Trophoblast cell (in vitro differentiated cells and primary cell): ENCODE measurements around the gene PLXNA2.

Source experiments
- DNase-seq, 2 donors: peaks; one replicate each; pipeline ENCODE4 v3.0.0-alpha.2; 2016
- H2AFZ ChIP-seq: 2 replicates; pipeline ENCODE4 v1.6.1; 2013; ENCODE audit warnings: low read length, moderate library complexity, mild to moderate bottlenecking; ENCODE audit not compliant: insufficient read depth, poor library complexity
- H2AK5ac ChIP-seq: 2 replicates; pipeline ENCODE4 v1.6.1; 2013; ENCODE audit warnings: mild to moderate bottlenecking, low read length
- H2BK120ac ChIP-seq: 2 replicates; pipeline ENCODE4 v1.6.1; 2013; ENCODE audit warnings: low read length, mild to moderate bottlenecking, moderate library complexity; ENCODE audit not compliant: insufficient read depth, poor library complexity
- H2BK12ac ChIP-seq: 2 replicates; pipeline ENCODE4 v1.6.1; 2013; ENCODE audit warnings: mild to moderate bottlenecking, low read length, moderate library complexity
- H2BK5ac ChIP-seq: 2 replicates; pipeline ENCODE4 v1.6.1; 2013; ENCODE audit warnings: low read length, low read depth, moderate library complexity, mild to moderate bottlenecking; ENCODE audit not compliant: poor library complexity
- H3K14ac ChIP-seq: 2 replicates; pipeline ENCODE4 v1.6.1; 2013; ENCODE audit warnings: mild to moderate bottlenecking, low read length
- H3K18ac ChIP-seq: 2 replicates; pipeline ENCODE4 v1.6.1; 2013; ENCODE audit warnings: mild to moderate bottlenecking, low read length
- H3K23ac ChIP-seq: 2 replicates; pipeline ENCODE4 v1.6.1; 2013; ENCODE audit warnings: low read length
- H3K27ac ChIP-seq: 2 replicates; pipeline ENCODE4 v1.5.1; 2013; ENCODE audit warnings: low read depth, mild to moderate bottlenecking, inconsistent platforms, low read length, moderate library complexity
- H3K27me3 ChIP-seq: 2 replicates; pipeline ENCODE4 v1.6.1; 2013; ENCODE audit warnings: inconsistent platforms, mild to moderate bottlenecking, low read length, moderate library complexity; ENCODE audit not compliant: insufficient read depth
- H3K36me3 ChIP-seq, 2 experiments: 1 replicate in 1 of 2; 2 replicates in 1 of 2; pipeline ENCODE4 v1.6.1; 2013; ENCODE audit warnings: low read length in 2 of 2, mild to moderate bottlenecking in 2 of 2, moderate library complexity in 1 of 2; ENCODE audit not compliant: insufficient read depth in 2 of 2, control insufficient read depth in 1 of 2
- H3K4ac ChIP-seq: 2 replicates; pipeline ENCODE4 v1.6.1; 2013; ENCODE audit warnings: low read depth, mild to moderate bottlenecking, low read length, moderate library complexity
- H3K4me1 ChIP-seq, 2 experiments: 1 replicate in 1 of 2; 2 replicates in 1 of 2; pipeline ENCODE4 v1.6.1; 2013; ENCODE audit warnings: low read length in 2 of 2, mild to moderate bottlenecking in 2 of 2, moderate library complexity in 1 of 2; ENCODE audit not compliant: insufficient read depth in 2 of 2, control insufficient read depth in 1 of 2
- H3K4me2 ChIP-seq: 2 replicates; pipeline ENCODE4 v1.6.1; 2013; ENCODE audit warnings: inconsistent platforms, mild to moderate bottlenecking, low read length, moderate library complexity
- H3K4me3 ChIP-seq: 2 replicates; pipeline ENCODE4 v1.5.1; 2013; ENCODE audit warnings: mild to moderate bottlenecking, low read depth, low read length, inconsistent platforms
- H3K79me1 ChIP-seq: one replicate; pipeline ENCODE4 v1.6.1; 2013; ENCODE audit warnings: low read length
- H3K79me2 ChIP-seq: 2 replicates; pipeline ENCODE4 v1.6.1; 2013; ENCODE audit warnings: low read length, mild to moderate bottlenecking; ENCODE audit not compliant: control insufficient read depth, insufficient read depth, poor library complexity
- H3K9ac ChIP-seq: 2 replicates; pipeline ENCODE4 v1.6.1; 2013; ENCODE audit warnings: mild to moderate bottlenecking, low read length
- H3K9me3 ChIP-seq: 2 replicates; pipeline ENCODE4 v1.6.1; 2013; ENCODE audit warnings: low read depth, mild to moderate bottlenecking, control low read depth, inconsistent platforms, low read length; ENCODE audit not compliant: insufficient read depth
- H4K12ac ChIP-seq: 2 replicates; pipeline ENCODE4 v1.6.1; 2013; ENCODE audit warnings: low read depth, mild to moderate bottlenecking, low read length, moderate library complexity
- H4K8ac ChIP-seq: 2 replicates; pipeline ENCODE4 v1.6.1; 2013; ENCODE audit warnings: low read depth, mild to moderate bottlenecking, low read length, moderate library complexity
- H4K91ac ChIP-seq: one replicate; pipeline ENCODE4 v1.6.1; 2013; ENCODE audit warnings: low read depth, mild to moderate bottlenecking, low read length, moderate library complexity
- WGBS: extraction: QIAGEN DNeasy Blood & Tissue Kit; methylation state at CpG from one replicate; pipeline ENCODE4 v1.1.7; 2013; ENCODE audit warnings: missing lambda C conversion rate; ENCODE audit not compliant: insufficient read length, insufficient coverage; ENCODE audit errors: extremely low coverage; 5-methylcytosine and 5-hydroxymethylcytosine counted together

Gene PLXNA2

DNA sequence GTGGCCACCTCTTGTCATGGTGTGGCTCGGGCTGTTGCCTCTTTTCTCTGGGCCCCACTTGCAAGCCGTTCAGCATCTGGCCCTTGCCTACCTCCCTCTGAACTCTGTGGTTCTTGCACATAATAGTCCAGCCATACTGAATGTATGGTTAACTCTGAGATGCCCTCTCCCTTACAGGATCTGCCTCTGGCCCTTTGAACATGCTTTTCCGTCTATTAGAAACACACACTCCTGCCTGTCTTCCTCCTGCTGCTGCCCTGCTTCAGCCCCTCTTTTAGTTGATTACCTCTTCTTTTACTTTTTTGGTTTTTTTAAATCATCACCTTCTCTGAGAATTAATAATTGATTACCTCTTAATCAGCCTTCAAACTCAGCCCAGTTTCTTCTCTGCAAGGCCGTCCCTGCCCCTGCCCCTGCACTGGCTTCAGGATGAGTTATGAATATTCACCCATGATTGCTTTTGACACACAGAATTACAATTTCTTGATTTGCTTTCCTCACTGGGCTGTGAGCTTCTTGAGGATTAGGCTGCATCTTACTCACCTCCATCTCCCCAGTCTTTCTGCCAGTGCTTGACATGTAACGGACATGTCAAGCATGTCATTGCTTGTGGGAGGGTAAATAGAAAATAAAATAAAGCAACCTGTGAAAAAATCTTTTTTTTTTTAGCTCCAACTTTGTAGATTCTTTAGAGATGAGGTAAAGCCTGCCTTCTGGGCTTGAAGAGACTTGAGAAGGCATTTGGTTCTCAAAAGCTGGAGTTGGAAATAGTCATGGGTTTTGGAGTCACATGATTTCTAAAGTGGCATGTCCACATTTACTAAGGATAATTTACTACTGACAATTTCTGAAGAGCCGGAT, 158.3 kb downstream of the PLXNA2 start:
- Histone ChIP-seq H3K23ac (no peak overlapping the region), H4K12ac (no peak overlapping the region), H3K79me1 (no peaks in the 10 kb centered on the region), H4K91ac (no peak overlapping the region), H3K4ac (no peak overlapping the region), H3K9ac (no peak overlapping the region), H4K8ac (no peak overlapping the region), H2BK120ac (no peak overlapping the region), H3K36me3 (peaks cover 57 to 74% of the 10 kb centered on the region in 2 experiments), H3K14ac (no peak overlapping the region), H2BK12ac (no peak overlapping the region), H2AK5ac (no peak overlapping the region), H3K18ac (no peak overlapping the region), H3K4me3 (no peak overlapping the region), H2AFZ (no peak overlapping the region), H3K9me3 (peaks cover 2% of the 10 kb centered on the region), H3K27me3 (no peaks in the 10 kb centered on the region), H3K4me1 (no peaks in the 10 kb centered on the region), H3K4me2 (no peak overlapping the region), H2BK5ac (no peak overlapping the region), H3K79me2 (no peaks in the 10 kb centered on the region), H3K27ac (no peak overlapping the region)
- DNase-seq, result no peak
- WGBS, result no CpG with 5 or more reads among the region's 6 CpGs

DNA sequence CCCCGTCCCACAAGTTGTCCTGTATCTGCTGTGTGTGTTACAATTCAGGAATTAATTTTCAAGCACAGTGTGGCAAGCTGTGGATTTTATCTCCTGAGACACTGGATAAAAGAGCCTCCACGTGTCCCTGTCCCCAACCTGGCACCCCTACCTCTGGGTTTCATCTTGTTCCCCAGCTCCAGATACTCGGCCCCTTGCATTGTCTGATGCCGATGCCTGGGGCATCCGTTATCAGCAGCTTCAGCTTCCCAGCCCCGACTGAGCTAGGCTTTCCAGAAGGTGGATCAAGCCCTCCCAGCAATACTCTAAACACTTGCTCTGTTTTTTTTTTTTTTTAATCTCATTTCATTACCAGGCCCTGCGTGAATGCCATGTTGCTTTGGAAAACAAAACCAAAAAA, 159.4 kb downstream of the PLXNA2 start:
- H3K4me3 ChIP-seq, result no peak overlapping the region
- no peak overlapping the region for H4K12ac ChIP-seq
- WGBS, result no CpG with 5 or more reads among the region's 7 CpGs
- H3K4ac ChIP-seq, result no peak overlapping the region
- H2BK12ac ChIP-seq, result no peak overlapping the region
- no peak overlapping the region for H3K9ac ChIP-seq
- peaks cover 2% of the 10 kb centered on the region for H3K9me3 ChIP-seq
- no peak overlapping the region for H2BK120ac ChIP-seq
- no peak overlapping the region for H3K4me2 ChIP-seq
- H3K36me3 ChIP-seq, result peaks cover 51 to 67% of the 10 kb centered on the region in 2 experiments
- H2AFZ ChIP-seq, result no peak overlapping the region
- no peak overlapping the region for H4K91ac ChIP-seq
- H4K8ac ChIP-seq, result no peak overlapping the region
- no peaks in the 10 kb centered on the region for H3K27me3 ChIP-seq
- H3K79me2 ChIP-seq, result no peaks in the 10 kb centered on the region
- no peak overlapping the region for H3K27ac ChIP-seq
- no peaks in the 10 kb centered on the region for H3K79me1 ChIP-seq
- H3K4me1 ChIP-seq, result no peaks in the 10 kb centered on the region
- H3K18ac ChIP-seq, result no peak overlapping the region
- DNase-seq, result no peak
- no peak overlapping the region for H3K23ac ChIP-seq
- no peak overlapping the region for H2BK5ac ChIP-seq
- no peak overlapping the region for H3K14ac ChIP-seq
- H2AK5ac ChIP-seq, result no peak overlapping the region

DNA sequence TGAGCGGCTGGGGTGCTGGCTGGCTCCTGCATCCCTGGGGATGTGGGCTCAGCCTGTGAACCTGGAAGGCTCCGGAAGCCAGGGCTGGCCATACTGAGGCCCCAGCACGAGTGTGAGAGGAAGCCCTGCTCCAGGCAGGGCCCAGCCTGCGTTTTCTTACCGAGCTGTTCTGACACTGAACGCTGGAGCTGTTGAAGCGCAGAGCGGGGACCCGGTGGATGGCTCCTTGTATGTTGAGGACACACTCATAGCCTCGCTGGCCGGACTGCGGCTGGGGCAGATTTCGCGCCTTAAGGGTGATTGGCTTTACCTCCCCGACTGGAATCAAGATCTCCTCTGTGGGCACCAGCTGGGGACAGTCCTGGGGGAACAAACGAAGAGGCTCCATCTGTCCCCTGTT, 160.0 kb downstream of the PLXNA2 start:
- Histone ChIP-seq H2AK5ac (no peak overlapping the region), H3K4ac (no peak overlapping the region), H4K91ac (no peak overlapping the region), H3K27ac (no peak overlapping the region), H4K12ac (no peak overlapping the region), H2BK5ac (no peak overlapping the region), H3K18ac (no peak overlapping the region), H3K9ac (no peak overlapping the region), H3K79me2 (no peaks in the 10 kb centered on the region), H3K36me3 (peaks cover 52 to 67% of the 10 kb centered on the region in 2 experiments), H2BK120ac (no peak overlapping the region), H3K79me1 (no peaks in the 10 kb centered on the region), H3K4me1 (no peaks in the 10 kb centered on the region), H3K14ac (no peak overlapping the region), H3K9me3 (peaks cover 2% of the 10 kb centered on the region), H2BK12ac (no peak overlapping the region), H3K23ac (no peak overlapping the region), H3K4me3 (no peak overlapping the region), H4K8ac (no peak overlapping the region), H3K4me2 (no peak overlapping the region), H3K27me3 (no peaks in the 10 kb centered on the region), H2AFZ (no peak overlapping the region)
- WGBS, result no CpG with 5 or more reads among the region's 16 CpGs
- DNase-seq, result no peak

DNA sequence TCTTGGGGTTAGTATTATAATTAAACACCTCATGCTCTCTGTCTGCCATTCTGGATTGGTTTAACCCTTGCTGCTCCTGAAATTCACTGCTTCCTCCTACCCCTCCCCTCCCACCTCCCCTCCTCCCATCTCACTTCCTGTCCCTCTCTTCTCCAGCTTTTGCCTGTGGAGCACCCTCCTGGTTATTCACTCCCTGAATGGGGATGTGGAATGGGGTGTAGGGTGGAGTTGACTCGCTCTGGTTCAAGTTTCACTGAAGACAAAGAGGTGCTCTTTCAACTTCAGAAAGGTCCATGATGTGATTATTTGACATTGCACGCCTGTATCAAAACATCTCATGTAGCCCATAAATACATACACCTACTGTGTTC, 160.5 kb downstream of the PLXNA2 start:
- H2BK120ac ChIP-seq, result no peak overlapping the region
- H2AK5ac ChIP-seq, result no peak overlapping the region
- no peak overlapping the region for H3K23ac ChIP-seq
- no peaks in the 10 kb centered on the region for H3K27me3 ChIP-seq
- no peak overlapping the region for H2BK12ac ChIP-seq
- no peak overlapping the region for H3K18ac ChIP-seq
- no peak overlapping the region for H4K12ac ChIP-seq
- peaks cover 55 to 69% of the 10 kb centered on the region in 2 experiments for H3K36me3 ChIP-seq
- H2AFZ ChIP-seq, result no peak overlapping the region
- no CpG with 5 or more reads among the region's 2 CpGs for WGBS
- no peaks in the 10 kb centered on the region for H3K79me1 ChIP-seq
- H3K4ac ChIP-seq, result no peak overlapping the region
- no peak overlapping the region for H3K14ac ChIP-seq
- no peaks in the 10 kb centered on the region for H3K79me2 ChIP-seq
- H2BK5ac ChIP-seq, result no peak overlapping the region
- DNase-seq, result no peak
- H3K4me3 ChIP-seq, result no peak overlapping the region
- H4K91ac ChIP-seq, result no peak overlapping the region
- H4K8ac ChIP-seq, result no peak overlapping the region
- H3K9ac ChIP-seq, result no peak overlapping the region
- H3K4me1 ChIP-seq, result no peaks in the 10 kb centered on the region
- peaks cover 2% of the 10 kb centered on the region for H3K9me3 ChIP-seq
- H3K27ac ChIP-seq, result no peak overlapping the region
- H3K4me2 ChIP-seq, result no peak overlapping the region
